Trophoblast cell (in vitro differentiated cells and primary cell): ENCODE results near the gene FRAS1.

Experiments used
- DNase-seq, 2 donors: peaks; one replicate each; pipeline ENCODE4 v3.0.0-alpha.2; 2016
- H2AFZ ChIP-seq: 2 replicates; pipeline ENCODE4 v1.6.1; 2013; ENCODE audit warnings: low read length, moderate library complexity, mild to moderate bottlenecking; ENCODE audit not compliant: insufficient read depth, poor library complexity
- H2AK5ac ChIP-seq: 2 replicates; pipeline ENCODE4 v1.6.1; 2013; ENCODE audit warnings: mild to moderate bottlenecking, low read length
- H2BK120ac ChIP-seq: 2 replicates; pipeline ENCODE4 v1.6.1; 2013; ENCODE audit warnings: low read length, mild to moderate bottlenecking, moderate library complexity; ENCODE audit not compliant: insufficient read depth, poor library complexity
- H2BK12ac ChIP-seq: 2 replicates; pipeline ENCODE4 v1.6.1; 2013; ENCODE audit warnings: mild to moderate bottlenecking, low read length, moderate library complexity
- H2BK5ac ChIP-seq: 2 replicates; pipeline ENCODE4 v1.6.1; 2013; ENCODE audit warnings: low read length, low read depth, moderate library complexity, mild to moderate bottlenecking; ENCODE audit not compliant: poor library complexity
- H3K14ac ChIP-seq: 2 replicates; pipeline ENCODE4 v1.6.1; 2013; ENCODE audit warnings: mild to moderate bottlenecking, low read length
- H3K18ac ChIP-seq: 2 replicates; pipeline ENCODE4 v1.6.1; 2013; ENCODE audit warnings: mild to moderate bottlenecking, low read length
- H3K23ac ChIP-seq: 2 replicates; pipeline ENCODE4 v1.6.1; 2013; ENCODE audit warnings: low read length
- H3K27ac ChIP-seq: 2 replicates; pipeline ENCODE4 v1.5.1; 2013; ENCODE audit warnings: low read depth, mild to moderate bottlenecking, inconsistent platforms, low read length, moderate library complexity
- H3K27me3 ChIP-seq: 2 replicates; pipeline ENCODE4 v1.6.1; 2013; ENCODE audit warnings: inconsistent platforms, mild to moderate bottlenecking, low read length, moderate library complexity; ENCODE audit not compliant: insufficient read depth
- H3K36me3 ChIP-seq, 2 experiments: 1 replicate in 1 of 2; 2 replicates in 1 of 2; pipeline ENCODE4 v1.6.1; 2013; ENCODE audit warnings: low read length in 2 of 2, mild to moderate bottlenecking in 2 of 2, moderate library complexity in 1 of 2; ENCODE audit not compliant: insufficient read depth in 2 of 2, control insufficient read depth in 1 of 2
- H3K4ac ChIP-seq: 2 replicates; pipeline ENCODE4 v1.6.1; 2013; ENCODE audit warnings: low read depth, mild to moderate bottlenecking, low read length, moderate library complexity
- H3K4me1 ChIP-seq, 2 experiments: 1 replicate in 1 of 2; 2 replicates in 1 of 2; pipeline ENCODE4 v1.6.1; 2013; ENCODE audit warnings: low read length in 2 of 2, mild to moderate bottlenecking in 2 of 2, moderate library complexity in 1 of 2; ENCODE audit not compliant: insufficient read depth in 2 of 2, control insufficient read depth in 1 of 2
- H3K4me2 ChIP-seq: 2 replicates; pipeline ENCODE4 v1.6.1; 2013; ENCODE audit warnings: inconsistent platforms, mild to moderate bottlenecking, low read length, moderate library complexity
- H3K4me3 ChIP-seq: 2 replicates; pipeline ENCODE4 v1.5.1; 2013; ENCODE audit warnings: mild to moderate bottlenecking, low read depth, low read length, inconsistent platforms
- H3K79me1 ChIP-seq: one replicate; pipeline ENCODE4 v1.6.1; 2013; ENCODE audit warnings: low read length
- H3K79me2 ChIP-seq: 2 replicates; pipeline ENCODE4 v1.6.1; 2013; ENCODE audit warnings: low read length, mild to moderate bottlenecking; ENCODE audit not compliant: control insufficient read depth, insufficient read depth, poor library complexity
- H3K9ac ChIP-seq: 2 replicates; pipeline ENCODE4 v1.6.1; 2013; ENCODE audit warnings: mild to moderate bottlenecking, low read length
- H3K9me3 ChIP-seq: 2 replicates; pipeline ENCODE4 v1.6.1; 2013; ENCODE audit warnings: low read depth, mild to moderate bottlenecking, control low read depth, inconsistent platforms, low read length; ENCODE audit not compliant: insufficient read depth
- H4K12ac ChIP-seq: 2 replicates; pipeline ENCODE4 v1.6.1; 2013; ENCODE audit warnings: low read depth, mild to moderate bottlenecking, low read length, moderate library complexity
- H4K8ac ChIP-seq: 2 replicates; pipeline ENCODE4 v1.6.1; 2013; ENCODE audit warnings: low read depth, mild to moderate bottlenecking, low read length, moderate library complexity
- H4K91ac ChIP-seq: one replicate; pipeline ENCODE4 v1.6.1; 2013; ENCODE audit warnings: low read depth, mild to moderate bottlenecking, low read length, moderate library complexity
- WGBS: extraction: QIAGEN DNeasy Blood & Tissue Kit; methylation state at CpG from one replicate; pipeline ENCODE4 v1.1.7; 2013; ENCODE audit warnings: missing lambda C conversion rate; ENCODE audit not compliant: insufficient read length, insufficient coverage; ENCODE audit errors: extremely low coverage; 5-methylcytosine and 5-hydroxymethylcytosine counted together

The FRAS1 gene

DNA sequence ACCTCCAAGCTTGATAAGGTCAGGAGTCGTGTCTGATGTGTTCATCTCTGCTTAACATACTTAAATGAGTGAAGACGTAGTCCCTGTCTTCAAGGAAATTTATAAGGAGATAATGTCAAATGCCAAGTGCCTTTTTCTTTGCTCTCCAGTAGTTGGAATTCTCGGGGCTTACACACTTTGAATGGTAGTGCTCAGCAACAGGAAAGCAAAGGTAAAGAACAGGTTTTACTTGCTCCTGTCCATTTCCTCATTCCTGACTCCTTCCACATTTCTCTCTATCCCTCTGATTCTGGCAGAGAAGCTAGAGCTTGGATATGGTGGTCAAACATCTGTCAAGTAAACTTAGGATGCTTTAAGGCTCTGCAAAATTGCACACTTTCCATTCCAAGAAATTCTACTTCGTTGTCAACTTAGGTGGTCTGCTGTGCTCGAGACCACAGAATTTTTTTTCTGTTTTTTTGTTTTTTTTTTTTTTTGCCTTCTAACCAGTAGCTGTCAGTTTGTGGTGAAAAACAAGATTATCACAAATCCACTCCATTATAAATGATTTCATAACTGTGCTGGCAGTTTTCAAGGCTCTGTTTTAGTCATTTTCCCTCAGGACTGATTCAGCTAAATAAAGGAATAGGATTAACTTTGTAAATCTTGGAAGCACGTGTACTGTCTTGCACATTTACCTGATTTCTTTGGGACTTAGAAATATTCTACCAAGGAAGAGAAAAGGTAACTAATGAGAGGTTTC is 313.7 kb downstream of the FRAS1 start:
- Histone ChIP-seq H3K9ac (no peak overlapping the region), H3K79me2 (no peaks in the 10 kb centered on the region), H3K18ac (no peak overlapping the region), H2AFZ (no peak overlapping the region), H4K12ac (no peak overlapping the region), H3K27ac (peak overlapping the region; percentile 16), H3K9me3 (peaks cover 2% of the 10 kb centered on the region), H3K36me3 (peaks cover 16 to 34% of the 10 kb centered on the region in 2 experiments), H4K8ac (no peak overlapping the region), H3K79me1 (no peaks in the 10 kb centered on the region), H3K4me3 (no peak overlapping the region), H4K91ac (no peak overlapping the region), H3K4me1 (peaks cover 2 to 7% of the 10 kb centered on the region in 2 experiments), H3K14ac (no peak overlapping the region), H2AK5ac (no peak overlapping the region), H3K4ac (no peak overlapping the region), H2BK5ac (no peak overlapping the region), H2BK12ac (no peak overlapping the region), H3K23ac (no peak overlapping the region), H3K4me2 (peak overlapping the region; percentile 51), H3K27me3 (no peaks in the 10 kb centered on the region), H2BK120ac (no peak overlapping the region)
- WGBS, result no CpG with 5 or more reads among the region's 6 CpGs
- peak; percentile 60 to 86 for DNase-seq

DNA sequence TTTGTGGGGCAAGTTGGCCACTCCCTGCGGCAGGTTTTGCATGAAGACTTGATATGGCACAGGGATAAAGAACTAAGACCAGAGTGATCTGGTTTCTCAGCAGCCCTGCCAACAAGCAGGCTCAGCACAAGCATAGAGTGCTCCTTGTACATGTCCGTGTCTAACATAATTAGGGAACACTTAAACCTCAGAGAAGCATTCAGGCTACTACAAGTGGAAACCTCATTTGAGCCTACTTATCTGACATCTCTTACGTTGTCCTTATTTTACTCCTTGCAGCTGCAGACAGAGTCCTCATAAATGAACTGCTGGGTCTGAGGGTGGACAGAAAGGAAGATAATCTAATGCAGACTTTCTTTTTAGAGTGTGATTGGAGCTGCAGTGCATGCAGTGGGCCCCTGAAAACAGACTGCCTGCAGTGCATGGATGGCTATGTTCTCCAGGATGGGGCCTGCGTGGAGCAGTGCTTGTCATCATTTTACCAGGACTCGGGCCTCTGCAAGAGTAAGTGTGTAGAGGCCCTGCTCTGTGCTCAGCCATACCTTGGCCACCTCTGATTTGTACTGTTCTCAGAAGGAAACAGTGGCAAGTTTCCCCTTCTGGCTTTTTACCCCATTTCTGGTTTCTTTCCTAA is 315.3 kb downstream of the FRAS1 start:
- H3K4me2 ChIP-seq, result no peak overlapping the region
- H3K79me2 ChIP-seq, result no peaks in the 10 kb centered on the region
- no CpG with 5 or more reads among the region's 5 CpGs for WGBS
- H3K9ac ChIP-seq, result no peak overlapping the region
- peaks cover 2 to 7% of the 10 kb centered on the region in 2 experiments for H3K4me1 ChIP-seq
- no peak overlapping the region for H3K18ac ChIP-seq
- no peak overlapping the region for H2AK5ac ChIP-seq
- H3K4me3 ChIP-seq, result no peak overlapping the region
- H3K27me3 ChIP-seq, result no peaks in the 10 kb centered on the region
- no peaks in the 10 kb centered on the region for H3K79me1 ChIP-seq
- H3K36me3 ChIP-seq, result peaks cover 12 to 29% of the 10 kb centered on the region in 2 experiments
- H3K14ac ChIP-seq, result no peak overlapping the region
- no peak overlapping the region for H2AFZ ChIP-seq
- no peak overlapping the region for H4K91ac ChIP-seq
- DNase-seq, result no peak
- H3K23ac ChIP-seq, result peak overlapping the region; percentile 46
- no peak overlapping the region for H2BK120ac ChIP-seq
- H3K4ac ChIP-seq, result no peak overlapping the region
- no peak overlapping the region for H3K27ac ChIP-seq
- no peak overlapping the region for H4K12ac ChIP-seq
- H2BK5ac ChIP-seq, result no peak overlapping the region
- peaks cover 2% of the 10 kb centered on the region for H3K9me3 ChIP-seq
- no peak overlapping the region for H4K8ac ChIP-seq
- no peak overlapping the region for H2BK12ac ChIP-seq

GRCh38 chr4:78377555-78377954 is 320.4 kb downstream of the FRAS1 start:
- no peak overlapping the region for H2BK5ac ChIP-seq
- H3K79me2 ChIP-seq, result no peaks in the 10 kb centered on the region
- no peak overlapping the region for H3K9ac ChIP-seq
- H3K18ac ChIP-seq, result no peak overlapping the region
- no peak overlapping the region for H2AK5ac ChIP-seq
- peaks cover 15 to 30% of the 10 kb centered on the region in 2 experiments for H3K36me3 ChIP-seq
- H3K4me2 ChIP-seq, result no peak overlapping the region
- no peak overlapping the region for H3K4me3 ChIP-seq
- H3K79me1 ChIP-seq, result no peaks in the 10 kb centered on the region
- no peaks in the 10 kb centered on the region for H3K4me1 ChIP-seq
- no peak overlapping the region for H3K14ac ChIP-seq
- H3K27me3 ChIP-seq, result no peaks in the 10 kb centered on the region
- H3K9me3 ChIP-seq, result peaks cover 1% of the 10 kb centered on the region
- H2BK120ac ChIP-seq, result no peak overlapping the region
- no peak overlapping the region for H2AFZ ChIP-seq
- WGBS, result no CpG with 5 or more reads among the region's 2 CpGs
- H4K91ac ChIP-seq, result no peak overlapping the region
- H2BK12ac ChIP-seq, result no peak overlapping the region
- H4K12ac ChIP-seq, result no peak overlapping the region
- no peak overlapping the region for H4K8ac ChIP-seq
- H3K27ac ChIP-seq, result no peak overlapping the region
- H3K4ac ChIP-seq, result no peak overlapping the region
- no peak overlapping the region for H3K23ac ChIP-seq
- no peak for DNase-seq

DNA sequence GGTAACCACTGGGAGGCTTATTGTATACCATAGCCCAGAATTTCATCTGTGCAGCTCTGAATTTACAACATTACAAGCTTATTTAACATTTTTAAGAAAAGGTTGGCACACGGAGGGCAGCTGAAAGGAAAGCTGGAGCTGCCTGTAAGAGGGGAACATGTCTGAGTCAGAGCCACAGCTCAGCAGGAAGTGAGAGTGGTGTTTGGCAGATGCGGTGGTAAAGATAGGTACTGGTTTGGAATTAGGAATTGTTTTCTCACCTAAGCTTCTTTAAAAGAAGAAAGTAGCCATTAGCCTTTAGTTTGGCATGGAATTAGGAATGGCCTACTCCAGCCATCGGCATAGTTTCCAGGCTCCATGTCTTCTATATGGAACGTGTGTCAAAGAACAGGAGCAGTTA is 321.9 kb downstream of the FRAS1 start:
- H3K18ac ChIP-seq, result no peak overlapping the region
- H3K4ac ChIP-seq, result no peak overlapping the region
- H3K14ac ChIP-seq, result no peak overlapping the region
- H3K27ac ChIP-seq, result no peak overlapping the region
- no peak overlapping the region for H2AK5ac ChIP-seq
- no peak overlapping the region for H3K4me2 ChIP-seq
- no peaks in the 10 kb centered on the region for H3K9me3 ChIP-seq
- H2AFZ ChIP-seq, result no peak overlapping the region
- no peak overlapping the region for H4K91ac ChIP-seq
- no peak overlapping the region for H4K8ac ChIP-seq
- no peak overlapping the region for H2BK120ac ChIP-seq
- no peaks in the 10 kb centered on the region for H3K27me3 ChIP-seq
- H3K4me3 ChIP-seq, result no peak overlapping the region
- WGBS, result no CpG with 5 or more reads among the region's 4 CpGs
- no peak for DNase-seq
- H3K36me3 ChIP-seq, result peaks cover 12 to 24% of the 10 kb centered on the region in 2 experiments
- H3K79me2 ChIP-seq, result no peaks in the 10 kb centered on the region
- no peak overlapping the region for H4K12ac ChIP-seq
- no peak overlapping the region for H2BK5ac ChIP-seq
- H3K9ac ChIP-seq, result no peak overlapping the region
- H3K23ac ChIP-seq, result no peak overlapping the region
- H2BK12ac ChIP-seq, result no peak overlapping the region
- H3K79me1 ChIP-seq, result no peaks in the 10 kb centered on the region
- H3K4me1 ChIP-seq, result no peaks in the 10 kb centered on the region
